Loucy (cell line): ENCODE measurements around the gene ENOX1.

Source experiments
- CTCF ChIP-seq: fragments of 200-600 bp; sonication (generic); conservative IDR thresholded peaks from 2 replicates; pipeline ENCODE4 v1.5.1; 2014; ENCODE audit warnings: mild to moderate bottlenecking, antibody characterized with exemption, low read length
- EZH2phosphoT487 ChIP-seq: fragments of 200-600 bp; IDR thresholded peaks from 2 replicates; pipeline ENCODE4 v1.6.1; 2018; ENCODE audit warnings: antibody characterized with exemption, mild to moderate bottlenecking, moderate library complexity, borderline replicate concordance

DNA sequence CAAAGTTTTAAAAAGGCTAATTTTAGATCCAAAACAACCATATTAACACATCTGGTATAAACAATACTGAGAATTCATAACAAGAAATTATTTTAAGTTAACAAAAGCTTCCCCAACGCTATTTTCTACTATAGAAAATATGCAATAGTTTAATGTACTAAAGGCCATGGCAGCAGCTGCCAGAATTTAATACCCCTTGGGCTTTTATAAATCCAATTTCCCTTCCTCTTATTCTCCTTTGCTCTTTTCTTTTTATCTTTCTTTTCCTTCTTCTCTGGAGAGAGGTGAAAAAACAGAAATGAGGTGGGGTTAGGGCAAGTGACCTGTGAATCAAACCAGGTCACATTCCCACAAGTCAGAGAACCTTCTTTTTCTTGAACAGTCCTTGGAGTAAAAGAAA lies 58.9 kb downstream of the ENOX1 start:
- no peak for TF ChIP-seq CTCF
- TF ChIP-seq EZH2phosphoT487 = no peak
